Panc1 (cell line): Measurements from ENCODE around the gene CELSR2.

Experiments used
- POLR2AphosphoS5 ChIP-seq: IDR thresholded peaks from 2 replicates; pipeline ENCODE4 v1.6.1; 2012; ENCODE audit warnings: mild to moderate bottlenecking, low read depth, low read length, moderate library complexity
- TF ChIP-seq, protein P1 (sequence below): fragments of 450-650 bp; IDR thresholded peaks from 2 replicates; pipeline ENCODE4 v1.5.1; 2017; ENCODE audit warnings: mild to moderate bottlenecking
- TF ChIP-seq, protein P2 (sequence below), 2 experiments: IDR thresholded peaks; 2 replicates each; pipeline ENCODE4 v1.6.1; 2011 to 2012; ENCODE audit warnings: low read depth in 2 of 2, control low read depth in 1 of 2, low read length in 1 of 2, mild to moderate bottlenecking in 1 of 2, moderate library complexity in 1 of 2; ENCODE audit not compliant: insufficient read depth in 1 of 2

DNA sequence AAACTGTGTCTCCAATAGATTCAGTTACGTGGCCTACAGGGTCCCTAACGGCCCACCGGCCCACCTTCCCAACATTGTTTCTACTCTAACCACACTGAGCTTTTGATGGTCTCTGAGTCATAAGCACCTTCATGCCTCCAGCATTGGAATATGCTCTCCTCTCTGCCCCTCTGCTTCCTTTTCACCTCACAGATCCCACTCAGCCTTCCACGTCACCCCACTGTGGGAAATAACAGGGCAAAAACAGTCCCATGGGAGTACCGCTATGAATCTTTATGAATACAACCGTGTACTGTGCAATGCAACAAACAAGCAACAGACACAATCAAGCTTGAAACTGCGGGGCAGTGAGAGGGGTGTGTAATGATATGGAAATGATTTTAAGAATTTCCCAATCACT, 40.9 kb upstream of the CELSR2 start:
- TF ChIP-seq, protein P1, sequence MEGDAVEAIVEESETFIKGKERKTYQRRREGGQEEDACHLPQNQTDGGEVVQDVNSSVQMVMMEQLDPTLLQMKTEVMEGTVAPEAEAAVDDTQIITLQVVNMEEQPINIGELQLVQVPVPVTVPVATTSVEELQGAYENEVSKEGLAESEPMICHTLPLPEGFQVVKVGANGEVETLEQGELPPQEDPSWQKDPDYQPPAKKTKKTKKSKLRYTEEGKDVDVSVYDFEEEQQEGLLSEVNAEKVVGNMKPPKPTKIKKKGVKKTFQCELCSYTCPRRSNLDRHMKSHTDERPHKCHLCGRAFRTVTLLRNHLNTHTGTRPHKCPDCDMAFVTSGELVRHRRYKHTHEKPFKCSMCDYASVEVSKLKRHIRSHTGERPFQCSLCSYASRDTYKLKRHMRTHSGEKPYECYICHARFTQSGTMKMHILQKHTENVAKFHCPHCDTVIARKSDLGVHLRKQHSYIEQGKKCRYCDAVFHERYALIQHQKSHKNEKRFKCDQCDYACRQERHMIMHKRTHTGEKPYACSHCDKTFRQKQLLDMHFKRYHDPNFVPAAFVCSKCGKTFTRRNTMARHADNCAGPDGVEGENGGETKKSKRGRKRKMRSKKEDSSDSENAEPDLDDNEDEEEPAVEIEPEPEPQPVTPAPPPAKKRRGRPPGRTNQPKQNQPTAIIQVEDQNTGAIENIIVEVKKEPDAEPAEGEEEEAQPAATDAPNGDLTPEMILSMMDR = no peak
- TF ChIP-seq POLR2AphosphoS5 = no peak
- TF ChIP-seq, protein P2, sequence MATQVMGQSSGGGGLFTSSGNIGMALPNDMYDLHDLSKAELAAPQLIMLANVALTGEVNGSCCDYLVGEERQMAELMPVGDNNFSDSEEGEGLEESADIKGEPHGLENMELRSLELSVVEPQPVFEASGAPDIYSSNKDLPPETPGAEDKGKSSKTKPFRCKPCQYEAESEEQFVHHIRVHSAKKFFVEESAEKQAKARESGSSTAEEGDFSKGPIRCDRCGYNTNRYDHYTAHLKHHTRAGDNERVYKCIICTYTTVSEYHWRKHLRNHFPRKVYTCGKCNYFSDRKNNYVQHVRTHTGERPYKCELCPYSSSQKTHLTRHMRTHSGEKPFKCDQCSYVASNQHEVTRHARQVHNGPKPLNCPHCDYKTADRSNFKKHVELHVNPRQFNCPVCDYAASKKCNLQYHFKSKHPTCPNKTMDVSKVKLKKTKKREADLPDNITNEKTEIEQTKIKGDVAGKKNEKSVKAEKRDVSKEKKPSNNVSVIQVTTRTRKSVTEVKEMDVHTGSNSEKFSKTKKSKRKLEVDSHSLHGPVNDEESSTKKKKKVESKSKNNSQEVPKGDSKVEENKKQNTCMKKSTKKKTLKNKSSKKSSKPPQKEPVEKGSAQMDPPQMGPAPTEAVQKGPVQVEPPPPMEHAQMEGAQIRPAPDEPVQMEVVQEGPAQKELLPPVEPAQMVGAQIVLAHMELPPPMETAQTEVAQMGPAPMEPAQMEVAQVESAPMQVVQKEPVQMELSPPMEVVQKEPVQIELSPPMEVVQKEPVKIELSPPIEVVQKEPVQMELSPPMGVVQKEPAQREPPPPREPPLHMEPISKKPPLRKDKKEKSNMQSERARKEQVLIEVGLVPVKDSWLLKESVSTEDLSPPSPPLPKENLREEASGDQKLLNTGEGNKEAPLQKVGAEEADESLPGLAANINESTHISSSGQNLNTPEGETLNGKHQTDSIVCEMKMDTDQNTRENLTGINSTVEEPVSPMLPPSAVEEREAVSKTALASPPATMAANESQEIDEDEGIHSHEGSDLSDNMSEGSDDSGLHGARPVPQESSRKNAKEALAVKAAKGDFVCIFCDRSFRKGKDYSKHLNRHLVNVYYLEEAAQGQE (IDR thresholded peaks at IDR 0.05; ENCODE audit: insufficient read depth in 1 of 2, low read depth in 2 of 2, low read length in 1 of 2) = no peak
